ENCODE data around the gene DDX54.

Gene DDX54

GRCh38 chr12:113185180-113186032 is at the start of gene DDX54, which contains the start of gene RITA1:
DDX54 (minus strand) TSS chr12:113185478; CDS start chr12:113185451, 27 bp downstream.
RITA1 (plus strand) TSS chr12:113185721; CDS start chr12:113186747, 1,026 bp downstream.
- DNase-seq = no peak

- DNase-seq = no peak
Observed at GRCh38 chr12:113234483-113234882, 49.2 kb upstream of the DDX54 start.

- DNase-seq = no peak
Observed at GRCh38 chr12:113233967-113234366, 48.7 kb upstream of the DDX54 start.

GRCh38 chr12:113232840-113233585 is 47.7 kb upstream of the DDX54 start:
- DNase-seq = peak; percentile 93

GRCh38 chr12:113232089-113232839 is 47.0 kb upstream of the DDX54 start:
- no peak for DNase-seq

- DNase-seq = no peak
Observed at GRCh38 chr12:113231235-113232088, 46.2 kb upstream of the DDX54 start.

GRCh38 chr12:113230315-113231234 is 45.3 kb upstream of the DDX54 start:
- DNase-seq = no peak

- no peak for DNase-seq
Observed at GRCh38 chr12:113228394-113229028, 43.2 kb upstream of the DDX54 start.

- DNase-seq = no peak
Observed at GRCh38 chr12:113227686-113228391, 42.6 kb upstream of the DDX54 start.

GRCh38 chr12:113226696-113227568 is 41.7 kb upstream of the DDX54 start:
- DNase-seq = no peak

- no peak for DNase-seq
Observed at GRCh38 chr12:113224955-113225354, 39.7 kb upstream of the DDX54 start.

- DNase-seq = no peak
Observed at GRCh38 chr12:113222730-113223531, 37.7 kb upstream of the DDX54 start.

GRCh38 chr12:113221997-113222729 is 36.9 kb upstream of the DDX54 start:
- no peak for DNase-seq

- peak; percentile 99 for DNase-seq
Observed at GRCh38 chr12:113221181-113221996, 36.1 kb upstream of the DDX54 start, which contains the start of gene TPCN1. TPCN1 (plus strand) TSS chr12:113221464; CDS start chr12:113226853, 5,389 bp downstream.

GRCh38 chr12:113220593-113221180 is 35.4 kb upstream of the DDX54 start:
- no peak for DNase-seq

- DNase-seq = no peak
Observed at GRCh38 chr12:113216027-113216426, 30.7 kb upstream of the DDX54 start.
